ENCODE results near the gene PDGFC. TPM values are rescaled to one million over a fixed set of nuclear protein-coding genes. Genes with fewer than 3 reads are reported as not detected.
"Not testable (repeated sequence)": the region's sequence is repeated elsewhere in the genome, so short reads cannot be mapped to it uniquely, and the experiment has no call there.

PDGFC gene
- total RNA-seq, 6 experiments from 2014 or later, result 6.6 to 19.0 (median 10.3) TPM

- H3K36me3 ChIP-seq, result no peaks in the 10 kb centered on the region
- H3K4me3 ChIP-seq, result no peak overlapping the region
- no peaks in the 10 kb centered on the region for H3K9me3 ChIP-seq
- ATAC-seq (no peak), DNase-seq (no peak)
- H3K4me1 ChIP-seq, result no peaks in the 10 kb centered on the region
- intact Hi-C loops (cut with DNase I), result no loop called here
- H3K27ac ChIP-seq, result no peak overlapping the region
- no peak for TF ChIP-seq POLR2A (IDR thresholded peaks at IDR 0.05)
- TF ChIP-seq CTCF (IDR thresholded peaks at IDR 0.05), result no peak
- WGBS (ENCODE audit: insufficient coverage, low coverage, low lambda C conversion rate, missing lambda C conversion rate), result 87% methylated on average over 2 of the region's 2 CpGs
- no peaks in the 10 kb centered on the region for H3K27me3 ChIP-seq
These were observed 37.4 kb downstream of the PDGFC start for GRCh38 chr4:156934259-156934635.

- peak in 1 of 4 donors; percentile 24 for ATAC-seq
- WGBS (ENCODE audit: insufficient coverage, low coverage, low lambda C conversion rate, missing lambda C conversion rate), result 81% methylated on average over 5 of the region's 5 CpGs
- Histone ChIP-seq H3K4me1 (no peaks in the 10 kb centered on the region), H3K4me3 (no peak overlapping the region), H3K27ac (no peak overlapping the region), H3K9me3 (no peaks in the 10 kb centered on the region), H3K36me3 (no peaks in the 10 kb centered on the region), H3K27me3 (no peaks in the 10 kb centered on the region)
- intact Hi-C loops (cut with DNase I), result no loop called here
- no peak for DNase-seq
- TF ChIP-seq POLR2A (IDR thresholded peaks at IDR 0.05) (no peak), CTCF (IDR thresholded peaks at IDR 0.05) (no peak)
These were observed 37.9 kb downstream of the PDGFC start for GRCh38 chr4:156933633-156934258.

GRCh38 chr4:156932360-156932759, 39.2 kb downstream of the PDGFC start:
- not testable (repeated sequence) for ATAC-seq, H3K27ac ChIP-seq
- 83% methylated on average over 2 of the region's 2 CpGs for WGBS (ENCODE audit: insufficient coverage, low coverage, low lambda C conversion rate, missing lambda C conversion rate)

GRCh38 chr4:156931267-156931666, 40.3 kb downstream of the PDGFC start:
- intact Hi-C loops (cut with DNase I), result no loop called here
- peak; percentile 61 to 83 (median 66) for ATAC-seq
- TF ChIP-seq POLR2A (IDR thresholded peaks at IDR 0.05) (no peak), CTCF (IDR thresholded peaks at IDR 0.05) (no peak)
- H3K36me3 ChIP-seq, result no peaks in the 10 kb centered on the region
- no peak for DNase-seq
- no peak overlapping the region for H3K4me3 ChIP-seq
- WGBS (ENCODE audit: insufficient coverage, low coverage, low lambda C conversion rate, missing lambda C conversion rate), result 21% methylated on average over 2 of the region's 2 CpGs
- no peak overlapping the region for H3K27ac ChIP-seq
- H3K4me1 ChIP-seq, result no peaks in the 10 kb centered on the region
- no peaks in the 10 kb centered on the region for H3K9me3 ChIP-seq
- H3K27me3 ChIP-seq, result no peaks in the 10 kb centered on the region

More at GRCh38 chr4:156932360-156932759, 39.2 kb downstream of the PDGFC start:
- H3K9me3 ChIP-seq; H3K4me1 ChIP-seq; H3K27me3 ChIP-seq; H3K36me3 ChIP-seq; DNase-seq; intact Hi-C loops (cut with DNase I); H3K4me3 ChIP-seq: not testable (repeated sequence)

GRCh38 chr4:156929386-156930105, 42.1 kb downstream of the PDGFC start:
- TF ChIP-seq CTCF (IDR thresholded peaks at IDR 0.05) (no peak), POLR2A (IDR thresholded peaks at IDR 0.05) (no peak)
- Histone ChIP-seq H3K27me3 (no peaks in the 10 kb centered on the region), H3K36me3 (no peaks in the 10 kb centered on the region), H3K4me1 (no peaks in the 10 kb centered on the region), H3K9me3 (no peaks in the 10 kb centered on the region), H3K27ac (no peak overlapping the region), H3K4me3 (no peak overlapping the region)
- WGBS (ENCODE audit: insufficient coverage, low coverage, low lambda C conversion rate, missing lambda C conversion rate), result 63% methylated on average over 3 of the region's 3 CpGs
- ATAC-seq (no peak), DNase-seq (no peak)
- intact Hi-C loops (cut with DNase I), result no loop called here
